Testis (tissue), 3 donors: Measurements from ENCODE around the gene INSR. TPM values are rescaled to one million over a fixed set of nuclear protein-coding genes. Genes with fewer than 3 reads are reported as not detected.
A peak's percentile ranks its signal among the peaks of the same experiment; 100 is the strongest.
"Not testable (repeated sequence)": the region's sequence is repeated elsewhere in the genome, so short reads cannot be mapped to it uniquely, and the experiment has no call there.

ENCODE experiments used
- DNase-seq: peaks from one replicate; pipeline ENCODE4 v3.0.0-alpha.2; 2019
- H3K27ac ChIP-seq, 2 donors: fragments of 200-600 bp; sonication (generic); one replicate each; pipeline ENCODE4 v1.5.1; 2019
- H3K27me3 ChIP-seq: fragments of 200-600 bp; sonication (generic); one replicate; pipeline ENCODE4 v1.5.1; 2019
- H3K36me3 ChIP-seq: fragments of 200-600 bp; sonication (generic); one replicate; pipeline ENCODE4 v1.5.1; 2017; ENCODE audit warnings: low read depth; ENCODE audit errors: missing control alignments
- H3K4me1 ChIP-seq: fragments of 200-600 bp; sonication (generic); one replicate; pipeline ENCODE4 v1.5.1; 2019
- H3K4me3 ChIP-seq, 2 donors: fragments of 200-600 bp; sonication (generic); one replicate each; pipeline ENCODE4 v1.5.1; 2017 to 2019
- H3K9me3 ChIP-seq: fragments of 200-600 bp; sonication (generic); one replicate; pipeline ENCODE4 v1.5.1; 2017
- CTCF ChIP-seq, 3 experiments: fragments of 450-650 bp in 2 of 3; fragments of 200-600 bp in 1 of 3; sonication (generic) in 1 of 3; IDR thresholded peaks; one replicate each; pipeline ENCODE4 v1.5.1; 2016 to 2019; ENCODE audit warnings: antibody characterized with exemption in 3 of 3, mild to moderate bottlenecking in 2 of 3, moderate library complexity in 1 of 3
- POLR2A ChIP-seq: fragments of 450-650 bp; IDR thresholded peaks from one replicate; pipeline ENCODE4 v1.6.1; 2017; ENCODE audit warnings: antibody characterized with exemption, mild to moderate bottlenecking, moderate library complexity
- WGBS, 2 donors: methylation state at CpG; one replicate each; pipeline ENCODE4 v1.1.5; 2018; 5-methylcytosine and 5-hydroxymethylcytosine counted together
- intact Hi-C: fragments of 100-400 bp; cut with DNase I; formaldehyde crosslinking; loops from one replicate; pipeline ENCODE4 v1.15.1; 2023; ENCODE audit warnings: low total_unique reads
- polyA plus RNA-seq: library from polyadenylated mRNA; stranded (reverse); fragments of 350-450 nt; fragmentation: Illumina TruSeq; extraction: RNeasy Lipid Tissue Mini Kit (QIAGEN cat#74804); gene quantifications from one replicate; pipeline ENCODE4 v1.2.3, GENCODE V29; 2014; ENCODE audit warnings: low read depth, low replicate concordance; ENCODE audit not compliant: insufficient read depth
- total RNA-seq, 2 donors: library from RNA; depleted of rRNA; stranded (reverse); fragments of >200 nt; gene quantifications; one replicate each; pipeline ENCODE4 v1.2.3, GENCODE V29; 2016

Gene INSR
- total and polyA plus RNA-seq, 3 donors from 2014 or later = 9.3 to 96.5 (median 85.1) TPM

- Histone ChIP-seq H3K4me3 (no peak overlapping the region), H3K27ac (no peak overlapping the region), H3K4me1 (no peaks in the 10 kb centered on the region), H3K9me3 (no peaks in the 10 kb centered on the region), H3K27me3 (no peaks in the 10 kb centered on the region), H3K36me3 (no peaks in the 10 kb centered on the region)
- no peak for DNase-seq
- intact Hi-C loops = loop anchor here (5.0 kb wide), 1 partner anchor 187 kb away; no protein-coding TSS in a partner anchor
- TF ChIP-seq CTCF (IDR thresholded peaks at IDR 0.05) (no peak), POLR2A (no peak)
- WGBS, 2 donors = 56 to 62% methylated on average over 20 to 24 of the region's 24 CpGs
Observed at GRCh38 chr19:7149956-7150705, 144.1 kb downstream of the INSR start.

GRCh38 chr19:7147119-7147675 is 147.0 kb downstream of the INSR start:
- DNase-seq, H3K4me1 ChIP-seq, intact Hi-C loops, H3K4me3 ChIP-seq, H3K27ac ChIP-seq, H3K9me3 ChIP-seq, H3K27me3 ChIP-seq, H3K36me3 ChIP-seq: not testable (repeated sequence)
- WGBS, 2 donors = 94 to 96% methylated on average over 10 of the region's 10 CpGs

- H3K4me1 ChIP-seq, H3K27me3 ChIP-seq, H3K9me3 ChIP-seq, DNase-seq, intact Hi-C loops, H3K4me3 ChIP-seq, H3K36me3 ChIP-seq, H3K27ac ChIP-seq: not testable (repeated sequence)
- WGBS, 2 donors = 94 to 96% methylated on average over 5 of the region's 5 CpGs
Observed at GRCh38 chr19:7146086-7146485, 148.1 kb downstream of the INSR start.

DNA sequence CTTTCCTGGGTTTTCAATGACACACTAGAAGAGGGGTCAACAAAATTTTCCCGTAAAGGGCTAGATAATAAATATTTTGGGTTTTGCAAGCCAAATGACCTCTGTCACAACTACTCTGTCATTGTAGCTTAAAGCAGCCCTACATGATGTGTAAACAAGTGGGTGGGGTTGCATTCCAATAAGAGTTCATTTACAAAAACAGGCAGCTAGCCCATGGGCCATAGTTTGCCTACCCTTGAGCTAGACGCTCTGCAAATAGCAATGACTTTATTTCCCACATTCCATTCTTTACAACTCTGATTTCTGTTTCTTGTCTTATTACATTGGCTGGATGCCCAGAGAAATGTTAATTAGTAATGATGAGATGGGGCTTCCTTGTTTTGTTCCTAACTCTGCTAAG is 148.7 kb downstream of the INSR start:
- peak; percentile 42 for DNase-seq
- no peaks in the 10 kb centered on the region for H3K9me3 ChIP-seq
- TF ChIP-seq CTCF (IDR thresholded peaks at IDR 0.05) (no peak), POLR2A (no peak)
- no peak overlapping the region for H3K4me3 ChIP-seq
- H3K36me3 ChIP-seq = no peaks in the 10 kb centered on the region
- intact Hi-C loops = no loop called here
- no peaks in the 10 kb centered on the region for H3K4me1 ChIP-seq
- no peaks in the 10 kb centered on the region for H3K27me3 ChIP-seq
- WGBS, 2 donors = 58 to 67% methylated on average over 2 of the region's 2 CpGs
- H3K27ac ChIP-seq = peak overlapping the region in 1 of 2 donors; percentile 3

DNA sequence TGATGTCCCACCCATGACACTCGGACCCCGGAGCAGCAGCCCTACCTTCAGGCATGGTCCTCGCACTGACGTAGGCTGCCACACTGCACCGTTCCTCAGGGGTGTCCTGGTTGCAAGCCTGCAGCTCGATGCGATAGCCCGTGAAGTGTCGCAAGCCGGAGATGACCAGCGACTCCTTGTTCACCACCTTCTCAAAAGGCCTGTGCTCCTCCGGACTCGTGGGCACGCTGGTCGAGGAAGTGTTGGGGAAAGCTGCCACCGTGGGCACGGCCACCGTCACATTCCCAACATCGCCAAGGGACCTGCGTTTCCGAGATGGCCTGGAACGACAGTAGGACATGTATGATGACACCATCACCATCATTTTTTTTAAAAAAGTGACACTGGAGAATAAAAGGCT is 151.4 kb downstream of the INSR start:
- Histone ChIP-seq H3K4me1 (no peaks in the 10 kb centered on the region), H3K27me3 (no peaks in the 10 kb centered on the region), H3K27ac (no peak overlapping the region), H3K9me3 (no peaks in the 10 kb centered on the region), H3K36me3 (no peaks in the 10 kb centered on the region), H3K4me3 (no peak overlapping the region)
- no peak for DNase-seq
- intact Hi-C loops = no loop called here
- 96 to 97% methylated on average over 21 to 22 of the region's 22 CpGs for WGBS, 2 donors
- no peak for TF ChIP-seq POLR2A
- no peak for TF ChIP-seq CTCF (IDR thresholded peaks at IDR 0.05)

- no peak for DNase-seq
- H3K27ac ChIP-seq = no peak overlapping the region
- intact Hi-C loops = no loop called here
- no peaks in the 10 kb centered on the region for H3K9me3 ChIP-seq
- WGBS, 2 donors = 40 to 45% methylated on average over 2 of the region's 2 CpGs
- no peaks in the 10 kb centered on the region for H3K4me1 ChIP-seq
- no peak for TF ChIP-seq CTCF (IDR thresholded peaks at IDR 0.05)
- no peak for TF ChIP-seq POLR2A
- H3K27me3 ChIP-seq = no peaks in the 10 kb centered on the region
- no peak overlapping the region for H3K4me3 ChIP-seq
- no peaks in the 10 kb centered on the region for H3K36me3 ChIP-seq
Observed at GRCh38 chr19:7140137-7140536, 154.1 kb downstream of the INSR start.
